HEK293 (cell line): Measurements from ENCODE around the gene XPR1.

Source experiments
- OVOL3 ChIP-seq: fragments of 450-650 bp; formaldehyde crosslinking; IDR thresholded peaks from 2 replicates; pipeline ENCODE4 v1.5.1; 2016; ENCODE audit warnings: missing biosample characterization, missing genetic modification characterization
- WT1 ChIP-seq: fragments of 450-650 bp; formaldehyde crosslinking; IDR thresholded peaks from 2 replicates; pipeline ENCODE4 v1.5.1; 2016; ENCODE audit warnings: missing biosample characterization, missing genetic modification characterization
- TF ChIP-seq, protein P1 (sequence below): fragments of 450-650 bp; formaldehyde crosslinking; IDR thresholded peaks from 2 replicates; pipeline ENCODE4 v1.5.1; 2016; ENCODE audit warnings: missing biosample characterization, missing genetic modification characterization
- TF ChIP-seq, protein P2 (sequence below): fragments of 450-650 bp; formaldehyde crosslinking; IDR thresholded peaks from 2 replicates; pipeline ENCODE4 v1.5.1; 2016; ENCODE audit warnings: missing biosample characterization, missing genetic modification characterization

- TF ChIP-seq WT1 (tag by site-specific recombination) (no peak), OVOL3 (tag by site-specific recombination) (no peak)
- TF ChIP-seq, protein P1, sequence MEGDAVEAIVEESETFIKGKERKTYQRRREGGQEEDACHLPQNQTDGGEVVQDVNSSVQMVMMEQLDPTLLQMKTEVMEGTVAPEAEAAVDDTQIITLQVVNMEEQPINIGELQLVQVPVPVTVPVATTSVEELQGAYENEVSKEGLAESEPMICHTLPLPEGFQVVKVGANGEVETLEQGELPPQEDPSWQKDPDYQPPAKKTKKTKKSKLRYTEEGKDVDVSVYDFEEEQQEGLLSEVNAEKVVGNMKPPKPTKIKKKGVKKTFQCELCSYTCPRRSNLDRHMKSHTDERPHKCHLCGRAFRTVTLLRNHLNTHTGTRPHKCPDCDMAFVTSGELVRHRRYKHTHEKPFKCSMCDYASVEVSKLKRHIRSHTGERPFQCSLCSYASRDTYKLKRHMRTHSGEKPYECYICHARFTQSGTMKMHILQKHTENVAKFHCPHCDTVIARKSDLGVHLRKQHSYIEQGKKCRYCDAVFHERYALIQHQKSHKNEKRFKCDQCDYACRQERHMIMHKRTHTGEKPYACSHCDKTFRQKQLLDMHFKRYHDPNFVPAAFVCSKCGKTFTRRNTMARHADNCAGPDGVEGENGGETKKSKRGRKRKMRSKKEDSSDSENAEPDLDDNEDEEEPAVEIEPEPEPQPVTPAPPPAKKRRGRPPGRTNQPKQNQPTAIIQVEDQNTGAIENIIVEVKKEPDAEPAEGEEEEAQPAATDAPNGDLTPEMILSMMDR (tag by site-specific recombination): no peak
- TF ChIP-seq, protein P2, sequence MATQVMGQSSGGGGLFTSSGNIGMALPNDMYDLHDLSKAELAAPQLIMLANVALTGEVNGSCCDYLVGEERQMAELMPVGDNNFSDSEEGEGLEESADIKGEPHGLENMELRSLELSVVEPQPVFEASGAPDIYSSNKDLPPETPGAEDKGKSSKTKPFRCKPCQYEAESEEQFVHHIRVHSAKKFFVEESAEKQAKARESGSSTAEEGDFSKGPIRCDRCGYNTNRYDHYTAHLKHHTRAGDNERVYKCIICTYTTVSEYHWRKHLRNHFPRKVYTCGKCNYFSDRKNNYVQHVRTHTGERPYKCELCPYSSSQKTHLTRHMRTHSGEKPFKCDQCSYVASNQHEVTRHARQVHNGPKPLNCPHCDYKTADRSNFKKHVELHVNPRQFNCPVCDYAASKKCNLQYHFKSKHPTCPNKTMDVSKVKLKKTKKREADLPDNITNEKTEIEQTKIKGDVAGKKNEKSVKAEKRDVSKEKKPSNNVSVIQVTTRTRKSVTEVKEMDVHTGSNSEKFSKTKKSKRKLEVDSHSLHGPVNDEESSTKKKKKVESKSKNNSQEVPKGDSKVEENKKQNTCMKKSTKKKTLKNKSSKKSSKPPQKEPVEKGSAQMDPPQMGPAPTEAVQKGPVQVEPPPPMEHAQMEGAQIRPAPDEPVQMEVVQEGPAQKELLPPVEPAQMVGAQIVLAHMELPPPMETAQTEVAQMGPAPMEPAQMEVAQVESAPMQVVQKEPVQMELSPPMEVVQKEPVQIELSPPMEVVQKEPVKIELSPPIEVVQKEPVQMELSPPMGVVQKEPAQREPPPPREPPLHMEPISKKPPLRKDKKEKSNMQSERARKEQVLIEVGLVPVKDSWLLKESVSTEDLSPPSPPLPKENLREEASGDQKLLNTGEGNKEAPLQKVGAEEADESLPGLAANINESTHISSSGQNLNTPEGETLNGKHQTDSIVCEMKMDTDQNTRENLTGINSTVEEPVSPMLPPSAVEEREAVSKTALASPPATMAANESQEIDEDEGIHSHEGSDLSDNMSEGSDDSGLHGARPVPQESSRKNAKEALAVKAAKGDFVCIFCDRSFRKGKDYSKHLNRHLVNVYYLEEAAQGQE (tag by site-specific recombination): no peak
Measured at GRCh38 chr1:180922631-180923015, 290.8 kb downstream of the XPR1 start.
